GM21786 (cell line): Measurements from ENCODE around the gene HES1.

Source experiments
- ATAC-seq: cut with Tn5 transposase; IDR thresholded peaks from one replicate; pipeline ENCODE4 v1.9.1; 2021; ENCODE audit not compliant: unreplicated experiment

Gene HES1

GRCh38 chr3:194101592-194102432, 34.1 kb upstream of the HES1 start:
- ATAC-seq, result no peak

DNA sequence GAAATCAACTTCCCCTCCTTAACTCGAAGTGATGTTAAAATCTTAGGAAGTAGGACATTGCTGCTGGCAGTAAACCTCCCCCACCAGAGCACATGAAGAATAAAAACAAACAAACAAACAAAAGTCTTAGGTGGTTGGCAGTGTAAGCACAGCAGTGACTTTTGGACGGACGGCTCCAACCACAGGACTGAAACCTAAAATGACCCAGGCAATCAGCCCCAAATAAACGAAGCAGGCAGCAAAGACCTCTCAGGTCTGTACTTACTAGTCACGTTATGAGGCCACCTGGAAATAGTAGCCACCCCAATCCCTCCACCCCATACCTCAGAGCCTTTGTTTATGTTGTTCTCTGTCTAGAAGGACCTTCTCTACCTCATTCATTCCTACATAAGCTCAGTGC, 33.5 kb upstream of the HES1 start:
- ATAC-seq, result no peak

DNA sequence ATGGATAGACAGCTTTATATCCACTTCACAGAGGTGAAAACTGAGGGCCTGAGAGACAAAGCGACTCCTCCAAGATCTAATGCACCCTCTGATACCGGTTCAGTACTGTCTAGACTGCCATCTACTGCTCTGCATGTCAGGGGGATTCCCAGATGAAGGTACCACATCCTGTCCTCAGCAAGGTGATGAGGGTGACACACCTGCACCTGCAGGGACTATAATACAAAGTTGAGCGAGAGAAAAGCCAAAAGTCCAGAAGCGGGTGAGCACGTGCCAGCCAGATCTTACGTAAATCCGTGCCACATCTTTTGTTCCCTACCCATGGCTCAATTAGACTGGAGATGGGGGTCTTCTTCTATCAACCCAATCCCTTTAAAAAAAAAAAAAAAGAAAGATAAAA, 32.4 kb upstream of the HES1 start:
- no peak for ATAC-seq

- peak; percentile 29 for ATAC-seq
Measured at GRCh38 chr3:194103983-194104751, 31.8 kb upstream of the HES1 start.

- ATAC-seq, result no peak
Measured at GRCh38 chr3:194105292-194105691, 30.7 kb upstream of the HES1 start.

DNA sequence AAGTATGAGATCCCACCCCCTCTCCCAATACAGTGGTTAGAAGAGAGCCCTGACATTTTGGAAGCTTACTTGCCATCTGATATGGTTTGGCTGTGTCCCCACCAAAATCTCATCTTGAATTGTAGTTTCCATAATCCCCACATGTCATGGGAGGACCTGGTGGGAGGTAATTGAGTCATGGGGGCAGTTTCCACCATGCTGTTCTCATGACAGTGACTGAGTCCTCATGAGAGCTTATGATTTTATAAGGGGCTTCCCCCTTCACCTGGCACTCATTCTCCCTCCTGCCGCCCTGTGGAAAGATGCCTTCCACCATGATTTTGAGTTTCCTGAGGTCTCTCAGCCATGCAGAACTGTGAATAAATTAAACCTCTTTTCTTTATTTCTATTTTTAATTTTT, 28.8 kb upstream of the HES1 start:
- no peak for ATAC-seq

DNA sequence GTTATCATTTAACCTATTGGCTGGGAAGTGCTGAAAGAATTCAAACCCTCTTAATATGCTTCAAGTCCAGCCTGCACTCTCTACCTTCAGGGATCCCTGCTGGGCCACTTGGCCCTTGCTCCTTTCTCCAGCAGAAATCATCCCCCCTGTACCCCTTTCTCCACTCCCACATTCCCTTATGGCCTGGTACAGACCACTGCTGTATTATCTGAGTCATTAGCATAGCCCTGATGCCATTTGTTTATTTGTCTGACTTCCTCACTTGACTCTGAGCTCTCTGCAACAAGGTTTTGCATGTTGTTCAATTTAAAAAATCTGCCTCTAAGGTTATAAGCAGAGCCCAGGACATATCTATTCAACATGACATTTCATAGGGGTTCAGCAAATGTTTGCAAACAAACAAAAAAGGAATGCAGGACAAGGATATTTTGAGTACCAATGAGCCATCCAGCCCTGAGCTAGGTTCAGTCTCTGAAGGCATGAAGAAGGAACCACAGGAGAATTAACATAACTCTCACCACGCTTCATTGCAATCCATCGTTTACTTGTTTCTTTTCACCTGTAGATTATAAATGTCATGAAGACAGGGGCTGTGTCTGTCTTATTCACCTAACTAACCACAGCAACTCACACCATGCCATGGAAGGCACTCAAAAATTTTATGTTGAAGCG, 26.6 kb upstream of the HES1 start:
- ATAC-seq, result no peak

- ATAC-seq, result no peak
Measured at GRCh38 chr3:194110483-194110882, 25.5 kb upstream of the HES1 start.

GRCh38 chr3:194111336-194111735, 24.6 kb upstream of the HES1 start:
- no peak for ATAC-seq

- ATAC-seq, result no peak
Measured at GRCh38 chr3:194112120-194113106, 23.5 kb upstream of the HES1 start.

- no peak for ATAC-seq
Measured at GRCh38 chr3:194114123-194114522, 21.8 kb upstream of the HES1 start.

DNA sequence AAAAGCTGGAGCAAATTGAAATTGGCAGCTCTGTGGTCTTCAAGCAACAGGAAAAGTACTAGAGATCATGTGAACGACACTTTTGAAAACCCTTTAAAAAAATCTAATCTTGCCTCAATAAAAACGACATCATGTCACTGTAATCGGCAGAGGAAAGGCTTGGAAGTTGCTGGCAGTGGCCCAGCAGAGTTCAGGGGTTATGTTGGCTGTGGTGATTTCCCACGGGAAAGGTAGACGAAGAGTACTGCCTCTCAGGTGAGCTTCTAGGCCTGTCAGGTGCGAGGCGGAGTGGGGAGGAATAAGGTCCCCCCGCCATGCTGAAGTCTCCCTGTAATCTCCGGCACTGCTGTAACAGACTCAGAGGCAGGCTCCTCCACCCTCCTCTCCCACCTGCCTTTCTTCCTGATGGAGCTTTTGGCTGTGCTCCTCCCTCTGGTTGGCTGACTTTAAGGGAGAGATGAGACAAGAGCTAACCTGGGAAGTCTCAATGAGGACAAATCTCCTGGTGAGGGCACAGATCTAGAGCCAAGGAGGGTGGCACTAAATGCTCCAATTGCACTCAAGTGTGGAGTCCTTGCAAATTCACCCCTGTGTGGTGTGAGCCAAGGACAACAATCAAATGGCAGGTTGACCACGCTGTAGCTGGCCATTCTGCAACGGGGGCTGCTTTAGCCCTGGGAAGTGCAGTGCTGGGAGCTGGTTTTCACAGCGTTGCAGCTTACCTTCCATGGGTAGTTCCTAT, 18.7 kb upstream of the HES1 start:
- ATAC-seq, result no peak

GRCh38 chr3:194118920-194119319, 17.0 kb upstream of the HES1 start:
- no peak for ATAC-seq

DNA sequence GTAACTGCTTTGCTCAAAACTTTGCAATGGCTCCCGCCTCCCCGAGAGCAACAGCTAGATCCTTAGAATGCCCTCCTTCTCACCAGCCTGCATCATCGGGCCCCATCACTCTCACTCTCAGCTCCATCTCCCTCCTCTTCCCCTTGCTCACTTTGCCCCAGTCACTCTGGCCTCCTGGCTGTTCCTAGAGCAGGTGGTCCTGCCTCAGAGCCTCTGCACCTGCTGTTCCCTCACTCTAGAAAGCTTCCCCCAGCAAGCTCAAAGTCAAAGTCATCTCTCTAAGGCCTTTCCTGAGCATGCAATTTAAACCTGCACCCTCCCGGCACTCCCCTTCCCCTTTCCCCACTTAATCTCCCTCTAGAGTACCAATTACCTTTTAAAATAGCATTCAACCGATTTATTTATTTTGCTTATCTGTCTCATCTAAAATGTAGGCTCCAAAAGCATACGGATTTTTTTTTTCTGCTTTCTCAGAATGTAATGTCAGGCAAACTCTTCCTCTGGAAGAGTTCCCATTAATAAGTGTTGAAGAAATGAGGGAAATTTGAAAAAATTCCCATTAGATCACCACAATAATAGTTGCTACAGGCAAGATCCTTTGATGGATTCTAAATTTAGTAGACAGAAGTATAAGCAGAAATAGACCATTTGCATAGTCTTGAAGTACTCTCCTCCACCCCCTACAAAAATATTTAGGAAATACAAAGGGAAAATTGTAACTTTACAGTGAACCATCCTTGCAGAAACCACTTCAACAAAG, 15.9 kb upstream of the HES1 start:
- ATAC-seq, result no peak

GRCh38 chr3:194120789-194121770, 14.9 kb upstream of the HES1 start:
- no peak for ATAC-seq

GRCh38 chr3:194121891-194122631, 13.9 kb upstream of the HES1 start:
- ATAC-seq, result no peak

- no peak for ATAC-seq
Measured at GRCh38 chr3:194123726-194124125, 12.2 kb upstream of the HES1 start.
